ENCODE results near the gene EBLN1.
"Not testable (repeated sequence)": the region's sequence is repeated elsewhere in the genome, so short reads cannot be mapped to it uniquely, and the experiment has no call there.

EBLN1 gene

DNA sequence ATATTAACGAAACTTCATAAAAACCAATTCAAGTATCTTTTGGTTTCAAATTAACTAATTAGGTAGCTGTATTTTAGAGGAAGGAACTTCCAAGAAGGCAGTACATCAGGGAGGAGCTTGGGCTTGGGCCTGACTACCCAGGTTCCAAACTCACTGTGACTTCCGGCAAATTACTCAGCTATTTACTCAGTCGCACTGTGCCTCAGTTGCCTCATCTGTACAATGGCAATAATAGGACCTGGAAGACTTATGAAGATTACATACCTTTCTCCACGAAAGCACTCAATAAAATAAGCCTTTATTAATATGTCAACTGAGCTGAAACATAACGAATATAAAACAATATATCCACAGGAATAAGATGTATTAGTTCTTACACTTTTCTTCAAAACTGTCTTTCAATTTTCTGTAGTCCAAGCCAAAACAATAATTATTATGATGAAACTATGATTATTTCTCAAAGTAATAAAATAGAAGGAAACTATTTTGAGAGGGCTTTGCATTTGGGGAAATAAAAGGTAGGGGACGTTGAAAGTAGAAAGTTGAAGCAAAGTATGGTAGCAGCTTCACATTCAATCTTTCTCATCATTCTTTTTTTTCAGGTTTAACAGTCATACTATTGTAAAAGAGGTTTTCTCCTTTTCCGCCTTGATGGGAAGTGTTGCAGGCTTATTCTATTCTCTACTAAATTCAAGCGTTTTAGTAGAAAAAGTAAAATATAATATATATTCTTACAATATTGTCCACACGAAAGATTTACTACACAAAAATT, 10.5 kb upstream of the EBLN1 start:
- DNase-seq (ENCODE audit: low read depth): no peak

DNA sequence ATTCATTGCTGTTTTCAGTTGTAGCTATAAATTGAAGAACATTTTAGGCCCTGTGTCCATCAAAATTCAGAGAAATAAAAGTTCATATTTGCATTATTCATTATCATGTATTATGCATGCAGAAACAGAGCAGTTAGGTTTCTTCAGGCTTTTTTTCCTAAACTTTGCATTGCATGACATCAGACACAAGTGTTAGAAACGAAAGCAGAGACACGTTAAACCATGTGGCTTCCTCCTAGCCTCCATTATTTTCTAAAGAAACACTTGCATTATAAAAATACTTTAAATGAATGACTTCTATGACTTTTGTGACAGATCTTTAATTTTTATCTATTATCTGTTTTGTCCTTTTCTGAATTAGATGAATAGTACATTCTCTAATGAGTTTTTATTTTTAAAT, 8.8 kb upstream of the EBLN1 start:
- DNase-seq (ENCODE audit: low read depth): no peak

GRCh38 chr10:22222236-22223190, 4.7 kb upstream of the EBLN1 start:
- DNase-seq (ENCODE audit: low read depth): no peak

DNA sequence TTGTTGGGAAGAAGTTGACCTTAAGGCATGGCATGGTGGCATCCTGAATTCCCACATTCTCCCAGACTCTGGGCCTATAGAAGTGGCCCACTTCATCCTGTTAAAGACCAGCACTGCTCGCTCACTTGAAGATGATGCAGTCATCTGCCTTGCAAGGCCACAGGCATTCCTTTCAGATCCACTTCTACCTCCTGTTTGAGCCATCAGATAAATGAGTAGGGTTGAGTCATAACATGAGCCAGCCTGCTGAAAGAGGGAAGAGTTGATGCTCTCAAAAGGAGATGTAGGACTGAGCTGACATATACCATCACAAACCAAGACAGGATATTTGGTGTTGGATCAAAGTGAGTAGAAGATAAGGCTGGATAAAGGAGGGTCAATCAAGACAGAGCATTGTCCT, 1.5 kb upstream of the EBLN1 start:
- DNase-seq (ENCODE audit: low read depth): no peak

GRCh38 chr10:22218448-22218847, 633 bp upstream of the EBLN1 start:
- no peak for DNase-seq (ENCODE audit: low read depth)

GRCh38 chr10:22217084-22217483, 731 bp downstream of the EBLN1 start:
- not testable (repeated sequence) for DNase-seq (ENCODE audit: low read depth)

DNA sequence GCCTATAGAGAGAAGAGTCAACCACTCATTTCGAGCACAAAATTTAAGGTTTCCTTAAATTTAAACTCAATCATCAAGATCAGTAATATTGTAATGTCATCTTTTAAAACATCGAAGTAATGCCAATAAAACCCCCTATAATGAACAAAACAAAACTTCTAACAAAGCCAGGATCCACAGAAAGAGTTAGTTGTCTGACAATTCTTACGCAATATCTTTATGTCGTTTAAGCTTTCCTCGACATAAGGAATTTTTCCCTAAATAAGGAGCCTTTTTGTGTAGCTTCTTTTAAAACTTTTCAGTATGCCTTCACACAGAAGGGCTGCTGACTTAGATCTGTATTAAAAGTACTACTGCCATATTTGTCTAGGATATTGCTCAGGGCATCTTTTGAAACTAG, 7.5 kb downstream of the EBLN1 start:
- no peak for DNase-seq (ENCODE audit: low read depth)

DNA sequence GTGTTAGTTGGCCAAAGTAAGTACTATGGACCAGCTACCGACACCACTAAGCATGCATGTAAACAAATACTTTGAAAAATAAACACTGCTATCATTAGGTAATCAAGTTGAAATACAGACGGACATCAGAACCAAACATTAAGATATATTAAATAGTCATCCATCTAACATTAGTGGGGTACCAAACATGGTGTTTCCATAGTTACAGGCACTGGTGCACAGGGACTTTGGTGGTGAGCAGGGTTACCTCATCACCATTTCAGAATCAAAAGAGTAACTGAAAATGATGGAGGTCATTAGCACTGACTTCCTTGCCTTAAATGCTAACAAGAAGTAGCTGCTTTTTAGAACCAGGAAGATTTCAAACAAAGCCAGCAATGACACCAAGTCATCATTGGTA, 23.9 kb downstream of the EBLN1 start:
- DNase-seq (ENCODE audit: low read depth): no peak

DNA sequence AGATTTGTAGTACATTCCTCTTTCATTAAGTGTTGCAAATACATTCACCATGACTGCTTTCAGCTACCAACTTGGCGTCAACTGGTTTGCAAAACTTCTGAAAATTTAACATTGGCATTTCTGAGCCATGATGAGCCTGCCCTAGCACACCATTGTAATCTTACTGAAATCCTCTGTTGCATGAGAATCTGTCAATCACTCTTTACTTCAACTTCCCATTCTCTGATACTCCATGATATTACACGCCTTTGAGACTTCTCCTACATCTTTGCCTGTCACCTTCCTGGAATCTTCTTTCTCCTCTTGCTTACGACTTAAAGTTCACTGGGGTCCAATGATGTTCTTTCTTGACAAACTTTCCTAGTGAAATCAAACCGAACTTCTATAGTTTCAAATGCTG, 32.2 kb downstream of the EBLN1 start:
- DNase-seq (ENCODE audit: low read depth): no peak

- no peak for DNase-seq (ENCODE audit: low read depth)
Measured at GRCh38 chr10:22183771-22184461, 33.9 kb downstream of the EBLN1 start.

- DNase-seq (ENCODE audit: low read depth): no peak
Measured at GRCh38 chr10:22180724-22181123, 37.1 kb downstream of the EBLN1 start.

GRCh38 chr10:22174442-22174841, 43.4 kb downstream of the EBLN1 start:
- no peak for DNase-seq (ENCODE audit: low read depth)

GRCh38 chr10:22171131-22171530, 46.7 kb downstream of the EBLN1 start:
- no peak for DNase-seq (ENCODE audit: low read depth)

DNA sequence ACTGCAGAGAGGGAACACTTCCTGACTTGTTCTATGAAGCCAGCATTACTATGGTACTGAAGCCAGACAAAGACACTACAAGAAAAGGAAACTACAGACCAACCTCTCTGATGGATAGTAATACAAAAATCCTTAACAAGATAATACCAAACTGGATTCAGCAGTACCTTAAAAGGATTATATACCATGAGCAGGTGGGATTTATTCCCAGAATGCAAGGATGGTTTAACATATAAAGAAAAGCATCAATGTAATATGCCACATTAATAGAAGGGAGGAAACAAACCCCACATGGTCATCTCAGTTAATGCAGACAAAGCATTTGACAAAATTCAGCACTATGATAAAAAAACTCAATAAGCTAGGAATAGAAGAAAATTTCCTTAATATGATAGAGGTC, 47.2 kb downstream of the EBLN1 start:
- no peak for DNase-seq (ENCODE audit: low read depth)

GRCh38 chr10:22159979-22160378, 57.8 kb downstream of the EBLN1 start:
- DNase-seq (ENCODE audit: low read depth): no peak

GRCh38 chr10:22159180-22159579, 58.6 kb downstream of the EBLN1 start:
- no peak for DNase-seq (ENCODE audit: low read depth)

All from stimulated activated CD8-positive, alpha-beta memory T cell treated with anti-CD3 and anti-CD28 coated beads, Interleukin-15, amount 100 ng/mL, for 24 hours (primary cell).